ENCODE results near the gene SMIM13. TPM values are rescaled to one million over a fixed set of nuclear protein-coding genes. Genes with fewer than 3 reads are reported as not detected.

Gene SMIM13
- polyA plus RNA-seq, 1 donor (not counting 4 experiments of a cell fraction or from before 2014, with no cell fraction given) = 7.7 TPM

GRCh38 chr6:11055127-11055627 is 38.5 kb upstream of the SMIM13 start:
- Histone ChIP-seq H3K9ac (ENCODE audit: control insufficient read depth, extremely low read depth, insufficient read depth, low read length) (no peak overlapping the region), H3K9me1 (ENCODE audit: control insufficient read depth, extremely low read depth, insufficient read depth, low read length) (no peaks in the 10 kb centered on the region), H3K4me2 (ENCODE audit: control insufficient read depth, extremely low read depth, insufficient read depth, low read depth, low read length) (no peak overlapping the region), H3K4me3 (ENCODE audit: control insufficient read depth in 2 of 3, extremely low read depth in 1 of 3, insufficient read depth in 2 of 3, low read depth in 1 of 3, low read length in 3 of 3) (no peak overlapping the region), H3K9me3 (ENCODE audit: control insufficient read depth, low read depth, low read length) (no peaks in the 10 kb centered on the region), H2AFZ (ENCODE audit: control insufficient read depth, low read length) (no peak overlapping the region), H3K79me2 (ENCODE audit: control insufficient read depth, insufficient read depth, low read length) (no peaks in the 10 kb centered on the region), H3K27ac (ENCODE audit: control insufficient read depth, insufficient read depth, low read length) (no peak overlapping the region), H4K20me1 (ENCODE audit: control insufficient read depth, extremely low read depth, insufficient read depth, low read length) (no peaks in the 10 kb centered on the region), H3K4me1 (ENCODE audit: control insufficient read depth, extremely low read depth, insufficient read depth, low read length) (no peaks in the 10 kb centered on the region), H3K36me3 (ENCODE audit: control insufficient read depth in 2 of 2, extremely low read depth in 1 of 2, insufficient read depth in 2 of 2, low read length in 2 of 2) (no peaks in the 10 kb centered on the region), H3K27me3 (ENCODE audit: control insufficient read depth, extremely low read depth, insufficient read depth, low read length) (no peaks in the 10 kb centered on the region)
- dilution Hi-C loops (cut with MboI; ENCODE audit: extremely low pct_ligation_motif_present, low sequenced_read_pairs) = loop anchor here (25.0 kb wide), 1 partner anchor 93 kb away; no protein-coding TSS in a partner anchor
- no peak for TF ChIP-seq EZH2 (IDR thresholded peaks at IDR 0.05; ENCODE audit: low read length)
- no peak for TF ChIP-seq CTCF (optimal IDR thresholded peaks at IDR 0.05 in 1 of 3, IDR thresholded peaks at IDR 0.05 in 1 of 3, conservative IDR thresholded peaks at IDR 0.05 in 1 of 3; ENCODE audit: extremely low read depth in 1 of 3, insufficient read depth in 2 of 3, low read length in 3 of 3)
- FAIRE-seq = no peak
- no peak for DNase-seq (ENCODE audit: low read depth, low spot score)

- Histone ChIP-seq H4K20me1 (ENCODE audit: control insufficient read depth, extremely low read depth, insufficient read depth, low read length) (no peaks in the 10 kb centered on the region), H3K27me3 (ENCODE audit: control insufficient read depth, extremely low read depth, insufficient read depth, low read length) (no peaks in the 10 kb centered on the region), H3K9me1 (ENCODE audit: control insufficient read depth, extremely low read depth, insufficient read depth, low read length) (no peaks in the 10 kb centered on the region), H3K4me3 (ENCODE audit: control insufficient read depth in 2 of 3, extremely low read depth in 1 of 3, insufficient read depth in 2 of 3, low read depth in 1 of 3, low read length in 3 of 3) (no peak overlapping the region), H3K4me2 (ENCODE audit: control insufficient read depth, extremely low read depth, insufficient read depth, low read depth, low read length) (no peak overlapping the region), H2AFZ (ENCODE audit: control insufficient read depth, low read length) (no peak overlapping the region), H3K9me3 (ENCODE audit: control insufficient read depth, low read depth, low read length) (no peaks in the 10 kb centered on the region), H3K9ac (ENCODE audit: control insufficient read depth, extremely low read depth, insufficient read depth, low read length) (no peak overlapping the region), H3K4me1 (ENCODE audit: control insufficient read depth, extremely low read depth, insufficient read depth, low read length) (no peaks in the 10 kb centered on the region), H3K36me3 (ENCODE audit: control insufficient read depth in 2 of 2, extremely low read depth in 1 of 2, insufficient read depth in 2 of 2, low read length in 2 of 2) (no peaks in the 10 kb centered on the region), H3K27ac (ENCODE audit: control insufficient read depth, insufficient read depth, low read length) (no peak overlapping the region), H3K79me2 (ENCODE audit: control insufficient read depth, insufficient read depth, low read length) (no peaks in the 10 kb centered on the region)
- dilution Hi-C loops (cut with MboI; ENCODE audit: extremely low pct_ligation_motif_present, low sequenced_read_pairs) = loop anchor here (25.0 kb wide), 1 partner anchor 95 kb away; no protein-coding TSS in a partner anchor
- DNase-seq (ENCODE audit: low read depth, low spot score) = no peak
- no peak for FAIRE-seq
- TF ChIP-seq CTCF (optimal IDR thresholded peaks at IDR 0.05 in 1 of 3, IDR thresholded peaks at IDR 0.05 in 1 of 3, conservative IDR thresholded peaks at IDR 0.05 in 1 of 3; ENCODE audit: extremely low read depth in 1 of 3, insufficient read depth in 2 of 3, low read length in 3 of 3) = no peak
- TF ChIP-seq EZH2 (IDR thresholded peaks at IDR 0.05; ENCODE audit: low read length) = no peak
These were observed 36.8 kb upstream of the SMIM13 start for GRCh38 chr6:11056871-11057270.

All from keratinocyte (primary cell).